ENCODE results near the gene HLF. TPM values are rescaled to one million over a fixed set of nuclear protein-coding genes. Genes with fewer than 3 reads are reported as not detected.

The HLF gene
- total and polyA plus RNA-seq, 9 donors, result 28.0 to 106 (median 40.8) TPM

- H3K27me3 ChIP-seq, result no peaks in the 10 kb centered on the region
- H3K9me3 ChIP-seq, result no peaks in the 10 kb centered on the region
- WGBS, 3 donors, result 67 to 69% (median 67%) methylated on average over 6 of the region's 6 CpGs
- intact Hi-C loops (cut with DNase I), result loop anchor here in 1 of 4 donors (5.0 kb wide), 1 partner anchor 39 kb away; the partner anchor contains the start of gene HLF
- H3K4me3 ChIP-seq, result no peak overlapping the region
- no peaks in the 10 kb centered on the region for H3K36me3 ChIP-seq
- no peak overlapping the region for H3K27ac ChIP-seq
- TF ChIP-seq POLR2A (IDR thresholded peaks at IDR 0.05) (no peak), CTCF (IDR thresholded peaks at IDR 0.05) (no peak)
- peak in 2 of 5 donors; percentile 44 to 54 for DNase-seq
- H3K4me1 ChIP-seq (ENCODE audit: insufficient read depth), result peaks cover 3% of the 10 kb centered on the region
Observed at GRCh38 chr17:55301521-55302406, 37.0 kb downstream of the HLF start.

- no peaks in the 10 kb centered on the region for H3K9me3 ChIP-seq
- WGBS, 3 donors, result 59 to 68% (median 63%) methylated on average over 6 of the region's 6 CpGs
- no peaks in the 10 kb centered on the region for H3K36me3 ChIP-seq
- no peak for TF ChIP-seq EP300 (IDR thresholded peaks at IDR 0.05)
- TF ChIP-seq CTCF (IDR thresholded peaks at IDR 0.05), result no peak
- no peak for TF ChIP-seq POLR2A (IDR thresholded peaks at IDR 0.05)
- H3K27me3 ChIP-seq, result no peaks in the 10 kb centered on the region
- no peak for DNase-seq
- H3K4me1 ChIP-seq (ENCODE audit: insufficient read depth), result peaks cover 3% of the 10 kb centered on the region
- intact Hi-C loops (cut with DNase I), result loop anchor here in 1 of 4 donors (5.0 kb wide), 1 partner anchor 40 kb away; the partner anchor contains the start of gene HLF
- H3K27ac ChIP-seq, result no peak overlapping the region
- no peak overlapping the region for H3K4me3 ChIP-seq
Observed at GRCh38 chr17:55302407-55302787, 37.6 kb downstream of the HLF start.

- Histone ChIP-seq H3K4me3 (no peak overlapping the region), H3K9me3 (no peaks in the 10 kb centered on the region), H3K27ac (no peak overlapping the region), H3K4me1 (ENCODE audit: insufficient read depth) (peaks cover 3% of the 10 kb centered on the region), H3K27me3 (no peaks in the 10 kb centered on the region), H3K36me3 (no peaks in the 10 kb centered on the region)
- TF ChIP-seq CTCF (IDR thresholded peaks at IDR 0.05), result no peak
- no peak for TF ChIP-seq POLR2A (IDR thresholded peaks at IDR 0.05)
- intact Hi-C loops (cut with DNase I), result loop anchor here in 1 of 4 donors (5.0 kb wide), 1 partner anchor 41 kb away; the partner anchor contains the start of gene HLF
- whole genome bisulfite sequencing, 3 donors, result 81 to 93% (median 84%) methylated on average over 3 of the region's 3 CpGs
- DNase-seq, result no peak
Observed at GRCh38 chr17:55303008-55303493, 38.3 kb downstream of the HLF start.

- no peak overlapping the region for H3K27ac ChIP-seq
- no peak for DNase-seq
- intact Hi-C loops (cut with DNase I), result loop anchor here in 1 of 4 donors (5.0 kb wide), 1 partner anchor 41 kb away; the partner anchor contains the start of gene HLF
- no peaks in the 10 kb centered on the region for H3K36me3 ChIP-seq
- H3K9me3 ChIP-seq, result no peaks in the 10 kb centered on the region
- peaks cover 3% of the 10 kb centered on the region for H3K4me1 ChIP-seq (ENCODE audit: insufficient read depth)
- TF ChIP-seq POLR2A (IDR thresholded peaks at IDR 0.05), result no peak
- no peaks in the 10 kb centered on the region for H3K27me3 ChIP-seq
- WGBS, 3 donors, result 59 to 72% (median 66%) methylated on average over 7 of the region's 7 CpGs
- no peak overlapping the region for H3K4me3 ChIP-seq
Observed at GRCh38 chr17:55303701-55304145, 39.0 kb downstream of the HLF start.

Data from ovary (tissue), 9 donors.